Urinary bladder (tissue), 4 donors: ENCODE data around the gene EIF2B4. TPM values are rescaled to one million over a fixed set of nuclear protein-coding genes. Genes with fewer than 3 reads are reported as not detected.
"Not testable (repeated sequence)": the region's sequence is repeated elsewhere in the genome, so short reads cannot be mapped to it uniquely, and the experiment has no call there.

Experiments used
- DNase-seq: peaks from one replicate; pipeline ENCODE4 v3.0.0-alpha.2; 2015; ENCODE audit errors: extremely low spot score
- H3K27ac ChIP-seq: one replicate; pipeline ENCODE4 v1.5.1; 2013; ENCODE audit warnings: low read depth, mild to moderate bottlenecking, moderate library complexity
- H3K36me3 ChIP-seq: one replicate; pipeline ENCODE4 v1.6.1; 2013; ENCODE audit warnings: mild to moderate bottlenecking, moderate library complexity; ENCODE audit not compliant: insufficient read depth
- H3K4me1 ChIP-seq: one replicate; pipeline ENCODE4 v1.6.1; 2013; ENCODE audit warnings: mild to moderate bottlenecking, moderate library complexity; ENCODE audit not compliant: insufficient read depth
- H3K4me3 ChIP-seq: one replicate; pipeline ENCODE4 v1.5.1; 2013; ENCODE audit warnings: low read depth, low read length
- whole genome bisulfite sequencing: extraction: QIAGEN DNeasy Blood & Tissue Kit; methylation state at CpG from one replicate; pipeline ENCODE4 v1.1.7; 2013; 5-methylcytosine and 5-hydroxymethylcytosine counted together
- polyA plus RNA-seq: library from polyadenylated mRNA; stranded (reverse); fragments of 200-250 nt; gene quantifications from one replicate; pipeline ENCODE4 v1.2.3, GENCODE V29; 2013
- total RNA-seq: library from RNA; depleted of rRNA; stranded (reverse); fragments of >200 nt; gene quantifications from one replicate; pipeline ENCODE4 v1.2.3, GENCODE V29; 2014
- donor health status: healthy with polysubstance abuse.
- donor health status: healthy.

The EIF2B4 gene
- total and polyA plus RNA-seq, 2 donors: 11.2 to 48.8 TPM

- under 1% methylated on average over 46 of the region's 46 CpGs for WGBS
- Histone ChIP-seq H3K4me3 (peak overlapping the region; percentile 97), H3K4me1 (no peaks in the 10 kb centered on the region), H3K36me3 (peaks cover 6% of the 10 kb centered on the region), H3K27ac (peak overlapping the region; percentile 71)
- DNase-seq: no peak
Observed at GRCh38 chr2:27370816-27371620, 880 bp upstream of the EIF2B4 start.

DNA sequence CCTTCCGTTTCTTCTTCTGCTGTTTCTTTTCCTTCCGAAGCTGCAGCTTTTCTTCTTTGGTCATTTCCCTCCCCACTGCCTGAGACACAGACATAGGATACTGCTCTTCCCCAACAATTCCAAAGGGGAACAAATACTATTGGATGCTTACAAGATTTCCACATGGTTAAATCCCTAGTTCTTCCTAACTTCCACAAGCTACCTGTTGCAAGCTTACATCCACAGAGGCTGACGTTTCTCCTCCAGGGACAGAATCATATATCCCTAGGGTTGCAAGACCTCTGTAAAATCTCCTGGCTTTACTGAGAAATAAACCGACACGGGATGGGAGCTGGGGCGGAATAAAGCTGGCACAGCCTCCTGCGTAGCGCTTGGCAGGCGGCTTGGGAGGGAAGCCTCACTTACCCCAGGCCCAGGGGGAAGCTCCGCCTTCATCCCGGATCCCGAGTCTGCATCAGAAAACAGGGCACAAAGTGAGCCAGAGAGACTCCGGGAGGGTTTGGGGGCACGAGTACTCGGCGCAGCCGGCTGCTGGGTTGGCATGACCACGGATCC is 590 bp downstream of the EIF2B4 start:
- Histone ChIP-seq H3K4me1 (no peaks in the 10 kb centered on the region), H3K27ac (peak overlapping the region; percentile 88), H3K36me3 (peaks cover 6% of the 10 kb centered on the region), H3K4me3 (peak overlapping the region; percentile 97)
- no peak for DNase-seq
- 1% methylated on average over 18 of the region's 18 CpGs for WGBS

GRCh38 chr2:27363933-27364332 is 6.2 kb downstream of the EIF2B4 start:
- peaks cover 6% of the 10 kb centered on the region for H3K36me3 ChIP-seq
- 85% methylated on average over 2 of the region's 2 CpGs for WGBS

DNA sequence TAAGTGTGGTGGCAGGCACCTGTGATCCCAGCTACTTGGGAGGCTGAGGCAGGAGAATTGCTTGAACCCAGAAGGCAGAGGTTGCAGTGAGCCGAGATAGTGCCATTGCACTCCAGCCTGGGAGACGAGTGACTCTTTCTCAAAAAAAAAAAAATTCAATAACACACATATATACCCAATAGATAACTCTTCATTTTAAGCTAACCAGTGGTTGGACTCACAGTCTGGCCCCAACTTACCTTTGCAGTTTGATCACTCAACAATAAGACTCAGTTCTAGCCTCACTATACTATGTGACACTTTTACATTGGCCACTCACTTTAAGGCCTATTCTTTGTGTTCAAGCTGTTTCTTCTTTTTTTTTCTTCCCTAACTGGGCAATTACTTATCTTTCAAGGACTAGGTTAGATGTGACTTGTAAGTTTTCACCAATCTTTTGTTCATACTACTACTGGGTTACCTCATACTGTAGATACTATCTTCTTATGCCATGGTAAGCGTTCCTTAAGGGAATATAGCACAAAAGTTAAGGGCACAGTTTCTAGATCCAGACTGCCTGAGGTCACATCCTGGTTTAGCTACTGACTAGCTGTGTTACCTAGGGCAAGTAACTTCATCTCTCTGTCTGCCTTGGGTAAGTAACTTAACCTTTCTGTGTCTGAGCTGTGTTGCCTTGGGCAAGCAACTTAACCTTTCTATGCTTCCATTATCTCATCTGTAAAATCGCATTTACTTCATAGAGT is 7.3 kb downstream of the EIF2B4 start:
- WGBS: 91% methylated on average over 4 of the region's 4 CpGs
- H3K27ac ChIP-seq: no peak overlapping the region
- H3K4me1 ChIP-seq: no peaks in the 10 kb centered on the region
- H3K4me3 ChIP-seq: no peak overlapping the region
- no peak for DNase-seq
- peaks cover 6% of the 10 kb centered on the region for H3K36me3 ChIP-seq

More at GRCh38 chr2:27363933-27364332, 6.2 kb downstream of the EIF2B4 start:
- no peak for DNase-seq
- Histone ChIP-seq H3K4me3 (no peak overlapping the region), H3K4me1 (no peaks in the 10 kb centered on the region), H3K27ac (no peak overlapping the region)

GRCh38 chr2:27356382-27357181 is 13.6 kb downstream of the EIF2B4 start, which contains the start of gene GTF3C2:
TSS of gene GTF3C2 (minus strand) at chr2:27356764. CDS start at chr2:27343554, 13,210 bp downstream.
- peaks cover 2% of the 10 kb centered on the region for H3K4me1 ChIP-seq
- H3K27ac ChIP-seq: peak within 1 kb of the TSS; percentile 91
- WGBS: under 1% methylated on average over 67 of the region's 67 CpGs
- peak; percentile 95 for DNase-seq
- no peaks in the 10 kb centered on the region for H3K36me3 ChIP-seq
- H3K4me3 ChIP-seq: peak within 1 kb of the TSS; percentile 72

DNA sequence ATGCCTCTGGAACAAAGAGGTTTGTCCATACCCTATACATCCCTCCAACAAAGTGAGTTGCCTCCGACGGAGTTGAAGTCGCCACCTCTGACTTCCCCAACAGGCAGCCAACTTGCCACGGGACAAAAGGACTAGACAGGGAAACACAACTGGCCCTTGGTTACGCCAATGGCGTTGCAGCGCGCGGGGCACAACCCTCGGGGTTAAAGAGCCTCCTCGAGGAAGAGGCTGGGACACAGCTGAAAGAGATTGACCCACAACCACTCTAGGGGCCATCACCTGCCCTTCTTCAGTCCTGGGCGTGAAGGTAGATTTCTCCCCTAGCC is 14.1 kb downstream of the EIF2B4 start:
- no peak for DNase-seq

DNA sequence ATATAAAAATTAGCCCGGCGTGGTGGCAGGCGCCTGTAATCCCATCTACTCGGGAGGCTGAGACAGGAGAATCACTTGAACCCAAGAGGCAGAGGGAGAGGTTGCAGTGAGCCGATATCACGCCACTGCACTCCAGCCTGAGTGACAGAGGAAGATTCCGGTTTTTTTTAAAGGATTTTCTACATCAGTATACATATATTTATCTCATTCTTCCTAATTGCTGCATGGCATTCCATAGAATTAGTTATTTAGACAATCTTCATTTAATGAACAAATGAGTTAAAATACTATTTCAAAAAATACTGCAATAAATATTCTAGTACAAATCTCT is 15.6 kb downstream of the EIF2B4 start:
- Histone ChIP-seq H3K27ac (no peak overlapping the region), H3K4me3 (no peak overlapping the region), H3K4me1 (peaks cover 2% of the 10 kb centered on the region), H3K36me3 (no peaks in the 10 kb centered on the region)
- no peak for DNase-seq
- WGBS: 86% methylated on average over 7 of the region's 7 CpGs

More for the DNA sequence above, 14.1 kb downstream of the EIF2B4 start:
- Histone ChIP-seq H3K27ac (peak overlapping the region; percentile 83), H3K4me3 (peak overlapping the region; percentile 72), H3K4me1 (peaks cover 2% of the 10 kb centered on the region), H3K36me3 (no peaks in the 10 kb centered on the region)
- 0% methylated on average over 12 of the region's 12 CpGs for WGBS

GRCh38 chr2:27353762-27354596 is 16.2 kb downstream of the EIF2B4 start:
- H3K36me3 ChIP-seq: no peaks in the 10 kb centered on the region
- H3K4me1 ChIP-seq: peaks cover 2% of the 10 kb centered on the region
- 74% methylated on average over 7 of the region's 7 CpGs for WGBS
- no peak for DNase-seq
- H3K27ac ChIP-seq: no peak overlapping the region
- H3K4me3 ChIP-seq: no peak overlapping the region

DNA sequence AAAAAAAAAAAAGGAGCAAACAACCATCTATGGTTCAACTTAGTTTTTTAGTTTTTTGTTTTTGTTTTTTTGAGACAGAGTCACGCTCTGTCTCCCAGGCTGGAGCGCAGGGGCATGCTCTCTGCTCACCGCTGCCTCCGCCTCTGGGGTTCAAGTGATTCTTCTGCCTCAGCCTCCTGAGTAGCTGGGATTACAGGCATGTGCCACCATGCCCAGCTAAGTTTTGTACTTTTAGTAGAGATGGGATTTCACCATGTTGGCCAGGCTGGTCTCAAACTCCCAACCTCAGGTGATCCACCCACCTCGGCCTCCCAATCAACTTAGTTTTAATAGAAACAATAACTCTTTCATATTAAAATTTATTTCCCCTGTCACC is 16.8 kb downstream of the EIF2B4 start:
- DNase-seq, H3K27ac ChIP-seq, H3K4me1 ChIP-seq, H3K36me3 ChIP-seq, H3K4me3 ChIP-seq: not testable (repeated sequence)
- 95% methylated on average over 5 of the region's 5 CpGs for WGBS

DNA sequence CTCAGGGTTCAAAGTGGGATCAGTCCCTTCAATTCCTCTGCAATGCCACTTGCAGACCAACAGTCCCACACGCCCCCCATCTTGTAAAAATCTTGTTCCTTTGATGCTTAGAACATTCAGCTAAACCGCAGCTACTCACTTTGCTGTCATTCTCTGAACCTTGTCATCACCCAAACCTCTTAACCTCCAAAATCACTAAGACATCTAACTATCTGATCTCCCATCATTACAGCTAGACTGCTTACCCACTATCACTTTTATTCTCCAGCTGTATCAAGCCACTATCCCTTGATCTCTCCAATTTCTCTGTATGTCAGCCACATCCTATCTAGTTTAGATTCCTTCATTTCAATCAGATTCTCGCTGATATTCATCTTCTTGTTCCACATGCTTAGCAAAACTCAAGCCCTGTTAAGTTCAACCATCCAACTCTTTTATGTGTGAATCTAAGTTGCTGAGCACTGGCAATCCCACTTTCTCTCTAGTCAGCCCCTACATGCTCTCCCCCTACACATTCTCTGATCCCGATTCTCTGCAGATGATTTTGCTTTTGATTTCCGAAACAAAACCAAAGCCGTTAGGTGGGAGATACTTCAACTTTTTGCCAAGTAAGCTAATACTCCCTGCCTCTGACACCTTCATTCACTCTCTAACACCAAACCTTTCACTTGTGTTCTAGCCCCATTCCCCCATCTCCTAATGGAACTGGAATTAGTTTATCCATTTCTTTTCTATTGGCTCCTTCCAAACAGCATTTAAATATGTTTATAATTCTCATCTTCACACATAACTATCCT is 18.1 kb downstream of the EIF2B4 start:
- Histone ChIP-seq H3K36me3 (no peaks in the 10 kb centered on the region), H3K4me1 (no peaks in the 10 kb centered on the region), H3K4me3 (no peak overlapping the region), H3K27ac (no peak overlapping the region)
- WGBS: 82% methylated on average over 6 of the region's 6 CpGs
- DNase-seq: no peak

- 90% methylated on average over 7 of the region's 7 CpGs for WGBS
- H3K4me1 ChIP-seq: no peaks in the 10 kb centered on the region
Observed at GRCh38 chr2:27350106-27350693, 19.9 kb downstream of the EIF2B4 start.

GRCh38 chr2:27347641-27348040 is 22.5 kb downstream of the EIF2B4 start:
- no peak for DNase-seq
- Histone ChIP-seq H3K4me3 (no peak overlapping the region), H3K4me1 (no peaks in the 10 kb centered on the region), H3K27ac (no peak overlapping the region), H3K36me3 (no peaks in the 10 kb centered on the region)
- WGBS: 85% methylated on average over 2 of the region's 2 CpGs

More at GRCh38 chr2:27350106-27350693, 19.9 kb downstream of the EIF2B4 start:
- Histone ChIP-seq H3K36me3 (no peaks in the 10 kb centered on the region), H3K4me3 (no peak overlapping the region), H3K27ac (no peak overlapping the region)
- no peak for DNase-seq
